Fibroblast of gingiva (primary cell): ENCODE measurements around the gene FTCDNL1.

Experiments
- DNase-seq: peaks from one replicate; pipeline ENCODE4 v3.0.0-alpha.2; 2011; ENCODE audit warnings: low read depth

The FTCDNL1 gene

GRCh38 chr2:199842631-199843395, 8.2 kb downstream of the FTCDNL1 start:
- peak; percentile 11 for DNase-seq

DNA sequence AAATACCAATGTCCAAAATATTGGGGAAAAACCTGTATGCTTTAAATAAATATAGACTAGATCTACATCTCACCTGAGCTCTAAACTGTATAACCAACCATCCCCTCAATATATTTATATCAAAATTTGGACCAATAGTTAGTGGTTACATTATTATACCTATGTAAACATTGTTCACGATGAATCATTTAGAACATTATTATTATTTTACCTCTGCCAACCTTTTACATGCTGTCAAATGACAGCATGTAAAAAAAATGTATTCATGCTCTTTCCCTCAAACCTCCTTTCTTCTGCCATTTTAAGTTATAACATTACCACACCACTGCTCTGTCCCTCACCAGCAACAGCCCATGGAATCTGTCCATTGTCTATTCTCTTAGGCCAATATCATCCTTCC, 9.6 kb downstream of the FTCDNL1 start:
- no peak for DNase-seq

GRCh38 chr2:199838399-199838798, 12.6 kb downstream of the FTCDNL1 start:
- no peak for DNase-seq

- DNase-seq, result no peak
Observed at GRCh38 chr2:199836943-199837342, 14.0 kb downstream of the FTCDNL1 start.

- no peak for DNase-seq
Observed at GRCh38 chr2:199833525-199833924, 17.5 kb downstream of the FTCDNL1 start.

GRCh38 chr2:199830531-199830930, 20.5 kb downstream of the FTCDNL1 start:
- DNase-seq, result peak; percentile 68

DNA sequence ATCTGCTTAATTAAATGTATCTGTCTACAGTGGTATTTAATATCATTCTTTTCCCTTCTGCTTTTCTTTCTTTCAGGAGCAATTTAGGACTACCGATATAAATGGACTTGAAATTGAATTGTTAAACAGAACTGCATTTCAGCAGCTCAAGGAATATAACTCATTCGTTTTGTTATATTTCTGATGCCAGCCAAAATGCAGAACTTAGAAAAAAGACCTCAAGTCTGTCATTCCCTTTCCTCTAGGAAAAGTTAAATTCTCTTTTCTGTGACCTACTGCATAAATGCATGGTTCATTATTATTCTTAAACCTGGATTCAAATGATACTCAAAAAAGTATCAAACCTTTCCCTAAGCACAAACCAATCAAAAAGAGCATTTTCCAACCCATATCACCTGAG, 21.4 kb downstream of the FTCDNL1 start:
- no peak for DNase-seq

- peak; percentile 39 for DNase-seq
Observed at GRCh38 chr2:199819746-199820145, 31.2 kb downstream of the FTCDNL1 start.

DNA sequence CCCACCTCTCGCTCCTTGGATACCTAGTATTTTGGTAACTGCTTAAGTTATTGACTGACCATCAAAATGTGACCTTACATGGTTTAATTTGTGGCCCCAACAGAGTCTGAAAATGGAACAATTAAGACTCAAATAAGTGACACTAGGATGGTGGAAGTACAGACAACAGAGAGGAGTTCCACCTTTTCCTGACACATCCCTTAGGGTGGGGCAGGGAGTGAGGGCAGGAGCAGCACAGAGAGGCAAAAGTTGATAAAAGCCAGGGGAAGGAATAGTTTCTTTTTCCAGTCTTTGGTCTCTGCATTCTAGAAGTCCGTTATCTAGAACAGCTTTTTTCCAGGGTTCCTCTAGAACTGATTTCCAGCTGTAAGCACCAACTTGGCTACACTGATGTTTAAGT, 32.2 kb downstream of the FTCDNL1 start:
- DNase-seq, result no peak

GRCh38 chr2:199818026-199818425, 33.0 kb downstream of the FTCDNL1 start:
- no peak for DNase-seq

- no peak for DNase-seq
Observed at GRCh38 chr2:199814817-199815211, 36.2 kb downstream of the FTCDNL1 start.

DNA sequence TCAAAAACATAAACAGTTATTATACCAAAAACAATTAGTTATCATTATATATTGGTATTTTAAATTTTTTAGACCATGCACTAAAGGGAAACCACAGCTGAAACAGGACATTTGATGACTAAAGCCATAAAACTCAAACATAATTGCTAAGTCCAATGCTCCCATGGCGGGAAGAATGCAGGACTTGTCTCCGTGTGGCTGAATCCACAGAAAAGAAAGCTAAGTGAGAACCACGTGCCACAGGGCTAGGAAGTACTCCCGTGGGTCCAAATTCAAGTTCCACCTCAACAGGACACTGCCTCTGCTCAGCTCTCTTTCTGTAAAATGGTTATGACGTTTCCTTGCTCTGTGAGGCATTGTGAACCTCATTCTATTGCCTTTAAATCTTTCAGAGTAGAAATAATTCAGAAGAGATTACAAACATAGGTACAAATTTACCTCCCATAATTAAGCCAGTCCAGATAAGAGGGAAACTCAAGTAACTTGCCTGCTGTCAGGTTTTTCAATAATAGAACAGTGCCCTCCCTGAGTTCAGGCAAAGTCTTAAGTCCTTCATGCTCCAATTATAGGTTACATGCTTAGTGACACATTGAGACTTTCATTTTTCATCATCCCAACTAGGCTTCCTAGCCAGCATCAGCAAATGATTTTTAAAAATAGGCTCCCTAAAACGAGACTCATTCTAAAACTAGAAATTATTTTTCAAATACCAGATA, 36.7 kb downstream of the FTCDNL1 start:
- DNase-seq, result no peak

DNA sequence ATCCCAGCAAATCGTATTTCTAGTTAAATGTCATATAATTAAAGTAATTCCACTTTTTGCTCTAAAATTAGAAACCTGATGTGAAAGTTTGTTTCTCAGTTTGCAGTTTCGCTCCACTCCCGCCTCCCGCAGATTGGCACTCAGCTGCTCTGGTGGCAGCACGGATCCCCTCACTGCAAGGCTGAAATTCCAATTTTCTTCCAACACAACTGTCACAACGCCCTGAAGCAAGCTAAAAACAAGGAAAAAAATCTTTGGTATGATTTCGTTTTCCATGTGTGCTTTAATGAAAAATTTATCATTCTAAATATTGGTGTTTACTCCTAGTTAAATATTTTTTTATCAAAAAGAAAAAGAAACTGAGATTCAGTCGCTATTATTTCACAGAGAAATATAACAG, 38.5 kb downstream of the FTCDNL1 start:
- DNase-seq, result no peak

DNA sequence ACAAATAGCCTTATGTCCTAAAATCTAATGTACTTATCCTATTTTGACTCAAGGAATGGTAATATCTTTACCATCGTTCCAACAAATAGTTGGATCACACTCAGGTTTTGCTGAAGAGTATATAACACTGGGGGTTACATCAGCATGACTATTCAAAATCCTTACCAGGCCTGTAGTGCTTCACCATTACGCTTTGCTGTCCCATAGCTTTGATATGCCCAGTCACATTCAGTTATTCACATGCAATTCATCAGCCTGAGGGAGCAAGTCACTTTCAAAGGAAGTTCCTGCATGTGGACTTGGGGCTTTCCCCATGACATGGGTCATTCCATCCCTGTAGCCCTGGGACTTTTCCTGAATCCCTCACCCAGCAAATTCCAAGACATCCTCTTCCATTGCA, 39.6 kb downstream of the FTCDNL1 start:
- DNase-seq, result no peak

- peak; percentile 73 for DNase-seq
Observed at GRCh38 chr2:199810422-199811171, 40.4 kb downstream of the FTCDNL1 start.

DNA sequence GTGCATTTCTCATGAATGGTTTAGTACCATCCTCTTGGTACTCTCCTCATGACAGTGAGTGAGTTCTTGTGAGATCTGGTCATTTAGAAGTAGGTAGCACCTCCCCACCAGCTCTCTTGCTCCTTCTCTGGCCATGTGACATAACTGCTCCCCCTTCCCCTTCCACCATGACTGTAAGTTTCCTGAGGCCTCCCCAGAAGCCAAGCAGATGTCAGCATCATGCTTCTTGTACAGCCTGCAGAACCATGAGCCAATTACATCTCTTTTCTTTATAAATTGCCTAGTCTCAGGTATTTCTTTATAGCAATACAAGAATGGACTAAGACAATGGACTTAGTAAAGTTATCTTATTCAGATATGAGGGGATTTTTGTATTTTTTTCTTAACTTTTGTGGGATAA, 43.0 kb downstream of the FTCDNL1 start:
- DNase-seq, result no peak

DNA sequence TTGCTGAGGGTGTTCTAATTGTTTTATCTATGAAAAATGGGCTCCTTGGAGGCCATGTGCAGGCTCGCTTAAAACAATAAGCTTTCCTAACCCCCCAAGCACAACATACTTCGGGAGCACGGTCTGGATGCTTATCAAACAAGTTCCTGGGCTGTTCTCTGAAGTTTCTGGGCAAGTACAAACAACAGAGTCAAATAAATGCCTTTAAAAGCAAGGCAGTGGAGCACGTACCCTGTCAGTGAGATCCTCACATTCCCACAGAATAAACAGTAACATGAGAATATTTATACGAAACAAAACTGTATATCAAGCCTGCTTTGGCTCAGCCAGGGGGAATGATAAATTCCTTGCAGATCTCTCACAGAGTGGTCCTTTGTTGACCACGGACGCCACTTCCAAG, 44.8 kb downstream of the FTCDNL1 start:
- DNase-seq, result peak; percentile 8

DNA sequence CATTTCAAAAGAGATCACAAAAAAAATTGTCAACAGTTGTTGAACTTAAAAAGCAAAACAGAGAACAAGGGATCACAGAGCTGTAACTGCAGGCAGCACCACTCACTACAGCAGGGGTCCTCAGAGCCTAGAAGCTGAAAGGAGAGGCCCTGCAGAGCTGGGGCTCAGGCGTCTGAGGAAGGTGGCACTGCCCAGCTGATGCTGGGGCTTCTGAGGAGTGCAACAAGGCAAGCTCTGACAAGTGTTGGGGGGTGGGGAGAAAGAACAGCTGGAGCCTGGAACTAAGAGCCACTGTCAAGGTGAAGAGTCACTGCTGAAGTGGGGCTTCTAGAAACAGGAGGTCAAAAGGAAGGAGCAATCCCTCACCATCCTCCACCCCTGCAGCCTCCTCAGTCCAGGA, 46.2 kb downstream of the FTCDNL1 start:
- no peak for DNase-seq

DNA sequence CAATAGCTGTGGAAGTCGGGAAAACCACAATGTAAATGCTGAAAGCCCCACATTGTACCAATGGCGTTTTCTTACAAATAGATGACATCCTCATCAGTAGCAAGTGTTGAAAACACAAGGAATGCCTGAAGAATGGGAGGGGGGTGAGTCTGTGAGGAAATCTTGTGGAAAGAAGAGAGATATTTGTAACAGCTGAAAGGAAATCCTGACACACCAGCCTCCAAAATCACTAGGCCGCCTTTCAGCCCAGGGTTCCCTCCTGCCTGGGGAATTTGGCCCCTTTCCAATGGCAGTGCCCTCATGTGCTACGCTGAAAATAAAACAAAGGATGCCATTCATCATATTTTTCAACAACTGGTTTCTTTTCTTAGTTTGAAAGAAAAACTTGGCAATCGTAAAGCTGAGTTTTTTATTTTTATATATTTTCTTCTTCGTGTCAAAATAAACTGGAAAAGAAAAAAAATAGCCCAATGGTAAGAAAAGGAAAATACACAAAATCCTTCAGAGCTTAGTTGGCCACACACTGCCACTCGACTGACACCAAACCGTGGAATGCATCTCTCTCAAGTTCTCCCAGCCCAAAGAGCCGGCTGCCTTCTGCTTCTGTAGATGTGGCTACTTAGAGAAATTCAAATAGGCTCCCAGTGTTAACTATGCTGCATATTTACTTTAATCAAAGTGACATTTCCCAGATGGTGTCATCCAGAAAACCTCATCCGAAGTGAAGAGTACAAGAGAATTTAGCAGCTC, 52.0 kb downstream of the FTCDNL1 start:
- peak; percentile 72 for DNase-seq

DNA sequence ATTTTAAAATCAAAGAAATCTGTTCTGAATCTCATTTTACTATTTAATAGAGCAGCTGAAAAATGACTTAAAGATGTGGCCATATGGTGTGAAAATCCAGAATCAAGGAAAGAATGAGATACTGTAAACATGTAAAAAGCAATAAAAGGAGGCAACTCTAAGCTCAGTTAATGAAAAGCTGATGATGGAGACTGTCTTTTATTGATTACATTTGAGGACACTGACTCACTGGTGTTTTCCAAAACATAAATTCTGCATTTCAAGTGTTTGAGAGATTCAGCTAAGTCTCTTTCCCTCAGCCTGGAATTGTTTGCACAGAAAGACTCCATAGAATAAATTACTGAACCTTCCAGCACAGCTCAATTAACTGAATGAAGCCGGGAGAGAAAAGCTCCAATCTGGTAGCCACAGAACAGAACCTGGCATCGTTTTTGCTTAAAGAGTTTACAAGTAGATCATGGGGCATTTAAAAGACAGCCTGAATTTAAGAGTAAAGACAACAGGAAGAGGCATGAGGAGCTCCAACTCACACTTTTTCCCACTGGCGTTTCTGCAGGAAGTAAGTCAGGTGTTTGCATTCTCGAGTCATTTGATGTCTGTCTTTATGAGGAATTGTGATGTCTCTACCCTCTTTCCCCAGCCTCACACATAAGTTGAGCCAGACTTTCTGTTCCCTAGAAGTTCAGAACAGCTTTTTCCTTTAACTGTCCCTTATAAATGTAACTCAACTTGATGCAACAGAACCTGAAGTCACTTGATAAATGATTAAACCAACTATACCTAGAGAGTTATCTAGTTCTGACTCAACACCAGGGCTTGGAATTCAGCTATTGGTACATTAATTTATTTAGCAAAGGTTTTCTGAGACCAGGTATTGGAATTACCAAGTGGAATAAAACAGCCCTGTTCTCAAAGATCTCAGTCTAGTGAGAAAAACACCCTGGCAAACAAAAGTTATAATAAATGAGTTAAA, 53.3 kb downstream of the FTCDNL1 start:
- no peak for DNase-seq

DNA sequence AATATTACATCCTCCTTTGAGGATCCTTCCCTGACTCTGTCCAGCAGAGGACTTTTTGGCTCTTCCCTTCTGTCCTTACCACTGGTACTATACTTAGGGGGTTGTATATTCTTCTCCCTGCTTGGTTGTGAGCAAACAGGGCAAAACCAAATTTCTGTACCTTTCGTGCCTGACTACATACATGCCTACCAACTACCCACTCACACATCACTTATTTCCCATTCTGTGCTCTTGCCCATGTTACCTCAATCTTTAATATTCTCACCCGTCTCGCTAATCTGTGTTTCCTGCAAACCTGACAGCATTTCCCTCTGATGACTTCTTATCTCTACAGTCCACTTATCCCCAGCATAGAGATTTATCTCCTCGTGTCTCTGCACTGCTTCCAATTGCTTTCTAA, 58.6 kb downstream of the FTCDNL1 start:
- no peak for DNase-seq
